PC-3 (cell line): ENCODE data around the gene TEC. TPM values are rescaled to one million over a fixed set of nuclear protein-coding genes. Genes with fewer than 3 reads are reported as not detected.

Source experiments
- ATAC-seq: fragments of 200-7000 bp; cut with Tn5 transposase; 2 replicates; pipeline ENCODE4 v1.9.1; 2020; ENCODE audit warnings: mild to moderate bottlenecking, moderate library complexity
- BruUV-seq: library from RNA; stranded (reverse); fragments of 400-500 nt; replicated peaks from 2 replicates; lab custom pipeline; 2021; lab: Mats Ljungman, UMichigan
- CTCF ChIA-PET: fragments of 300-600 bp; sonication (Branson Sonifier 250); formaldehyde crosslinking; loops from one replicate; lab custom pipeline; 2022; ENCODE audit warnings: antibody characterized with exemption; lab: Charles Lee
- POLR2A ChIA-PET: fragments of 300-600 bp; sonication (Branson Sonifier 250); formaldehyde crosslinking; loops from one replicate; lab custom pipeline; 2022; ENCODE audit warnings: antibody characterized with exemption; ENCODE audit not compliant: unreplicated experiment; lab: Charles Lee
- DNase-seq: peaks from one replicate; pipeline ENCODE4 v3.0.0-alpha.2; 2015
- H2AFZ ChIP-seq: fragments of 300-600 bp; sonication (generic); 2 replicates; pipeline ENCODE4 v1.6.0; 2016; ENCODE audit warnings: antibody characterized with exemption, low read length
- H3F3A ChIP-seq: fragments of 300-600 bp; sonication (generic); one replicate; pipeline ENCODE4 v1.6.0; 2017; ENCODE audit warnings: antibody characterized with exemption, low read length, control low read depth, mild to moderate bottlenecking; ENCODE audit not compliant: unreplicated experiment
- H3K27ac ChIP-seq: fragments of 300-600 bp; sonication (generic); 2 replicates; pipeline ENCODE4 v1.5.1; 2016; ENCODE audit warnings: mild to moderate bottlenecking, low read length
- H3K27me3 ChIP-seq: fragments of 300-600 bp; sonication (generic); 2 replicates; pipeline ENCODE4 v1.6.1; 2016; ENCODE audit warnings: low read length, mixed read lengths
- H3K36me3 ChIP-seq: fragments of 300-600 bp; sonication (generic); 2 replicates; pipeline ENCODE4 v1.6.1; 2016; ENCODE audit warnings: low read depth, mixed run types, low read length, mixed read lengths
- H3K4me1 ChIP-seq: fragments of 300-600 bp; sonication (generic); 2 replicates; pipeline ENCODE4 v1.5.1; 2016; ENCODE audit warnings: low read length; ENCODE audit not compliant: insufficient read depth
- H3K4me2 ChIP-seq: fragments of 300-600 bp; sonication (generic); 2 replicates; pipeline ENCODE4 v1.6.0; 2016; ENCODE audit warnings: low read length
- H3K4me3 ChIP-seq: fragments of 300-600 bp; sonication (generic); 2 replicates; pipeline ENCODE4 v1.5.1; 2016; ENCODE audit warnings: mild to moderate bottlenecking, low read length, mixed read lengths
- H3K79me2 ChIP-seq: fragments of 300-600 bp; sonication (generic); 2 replicates; pipeline ENCODE4 v1.6.1; 2017; ENCODE audit warnings: low read length, mixed read lengths
- H3K9ac ChIP-seq: fragments of 300-600 bp; sonication (generic); 2 replicates; pipeline ENCODE4 v1.6.0; 2016; ENCODE audit warnings: mild to moderate bottlenecking, low read length
- H3K9me2 ChIP-seq: fragments of 300-600 bp; sonication (generic); replicated peaks from 2 replicates; pipeline ENCODE4 v1.6.1; 2016; ENCODE audit warnings: mixed run types, low read length, mixed read lengths
- H3K9me3 ChIP-seq: fragments of 300-600 bp; sonication (generic); 2 replicates; pipeline ENCODE4 v1.6.1; 2016; ENCODE audit warnings: low read length, mixed read lengths
- H4K20me1 ChIP-seq: fragments of 300-600 bp; sonication (generic); 2 replicates; pipeline ENCODE4 v1.6.1; 2016; ENCODE audit warnings: low read length, mixed read lengths
- CTCF ChIP-seq: fragments of 300-600 bp; sonication (generic); conservative IDR thresholded peaks from 2 replicates; pipeline ENCODE4 v1.5.1; 2017; ENCODE audit warnings: antibody characterized with exemption, low read depth, mild to moderate bottlenecking, low read length
- EZH2 ChIP-seq: fragments of 300-600 bp; sonication (generic); IDR thresholded peaks from one replicate; pipeline ENCODE4 v1.6.1; 2017; ENCODE audit warnings: antibody characterized with exemption, mild to moderate bottlenecking, low read length; ENCODE audit not compliant: unreplicated experiment
- EZH2phosphoT487 ChIP-seq: fragments of 300-600 bp; sonication (generic); IDR thresholded peaks from 2 replicates; pipeline ENCODE4 v1.6.1; 2018; ENCODE audit warnings: mild to moderate bottlenecking, antibody characterized with exemption, low read length, borderline replicate concordance
- intact Hi-C: fragments of 100-400 bp; cut with micrococcal nuclease; formaldehyde crosslinking; loops from 2 replicates; pipeline ENCODE4 v1.9.0; 2023
- total RNA-seq: library from RNA; depleted of rRNA; stranded (reverse); fragments of >200 nt; gene quantifications from 2 replicates; pipeline ENCODE4 v1.2.3, GENCODE V29; 2014

The TEC gene
- total RNA-seq, 1 experiment from 2014 or later, result 10.4 TPM

- CTCF ChIA-PET, result no interaction called here
- Histone ChIP-seq H3K9ac (no peak overlapping the region), H3F3A (no peaks in the 10 kb centered on the region), H3K4me1 (no peaks in the 10 kb centered on the region), H2AFZ (no peak overlapping the region), H3K9me2 (no peaks in the 10 kb centered on the region), H3K27me3 (no peaks in the 10 kb centered on the region), H3K4me2 (no peak overlapping the region), H3K79me2 (no peaks in the 10 kb centered on the region), H3K27ac (no peak overlapping the region), H3K36me3 (no peaks in the 10 kb centered on the region), H3K4me3 (no peak overlapping the region), H4K20me1 (no peaks in the 10 kb centered on the region), H3K9me3 (no peaks in the 10 kb centered on the region)
- BruUV-seq, result no TSS peak
- ATAC-seq, result no peak
- intact Hi-C loops, result no loop called here
- TF ChIP-seq EZH2phosphoT487 (no peak), EZH2 (no peak), CTCF (no peak)
- no peak for DNase-seq
- POLR2A ChIA-PET, result no interaction called here
Measured at GRCh38 chr4:48311896-48312295, 42.3 kb upstream of the TEC start.

GRCh38 chr4:48308901-48309300 is 39.3 kb upstream of the TEC start:
- Histone ChIP-seq H3K9me3 (no peaks in the 10 kb centered on the region), H3K9me2 (no peaks in the 10 kb centered on the region), H3K4me2 (no peak overlapping the region), H2AFZ (no peak overlapping the region), H3K27me3 (no peaks in the 10 kb centered on the region), H3K36me3 (no peaks in the 10 kb centered on the region), H3K9ac (no peak overlapping the region), H3K4me1 (no peaks in the 10 kb centered on the region), H3K4me3 (no peak overlapping the region), H3K79me2 (no peaks in the 10 kb centered on the region), H3K27ac (no peak overlapping the region), H4K20me1 (no peaks in the 10 kb centered on the region), H3F3A (no peaks in the 10 kb centered on the region)
- intact Hi-C loops, result loop anchor here (10.0 kb wide), 1 partner anchor 106 kb away; no protein-coding TSS in a partner anchor
- no TSS peak for BruUV-seq
- no peak for DNase-seq
- no peak for ATAC-seq
- CTCF ChIA-PET, result no interaction called here
- POLR2A ChIA-PET, result interaction anchor here (0.5 to 0.6 kb wide), 3 partner anchors 31 to 186 kb away, joined by 4 to 7 read pairs (median 6); no protein-coding TSS in a partner anchor
- TF ChIP-seq EZH2phosphoT487 (no peak), CTCF (no peak), EZH2 (no peak)

- Histone ChIP-seq H2AFZ (no peak overlapping the region), H3F3A (no peaks in the 10 kb centered on the region), H3K27ac (no peak overlapping the region), H3K27me3 (no peaks in the 10 kb centered on the region), H4K20me1 (no peaks in the 10 kb centered on the region), H3K9me2 (no peaks in the 10 kb centered on the region), H3K9me3 (no peaks in the 10 kb centered on the region), H3K36me3 (no peaks in the 10 kb centered on the region), H3K79me2 (no peaks in the 10 kb centered on the region), H3K9ac (no peak overlapping the region), H3K4me3 (no peak overlapping the region), H3K4me1 (no peaks in the 10 kb centered on the region), H3K4me2 (no peak overlapping the region)
- ChIA-PET POLR2A (no interaction called here), CTCF (no interaction called here)
- no TSS peak for BruUV-seq
- intact Hi-C loops, result loop anchor here (10.0 kb wide), 1 partner anchor 107 kb away; no protein-coding TSS in a partner anchor
- ATAC-seq (no peak), DNase-seq (no peak)
- TF ChIP-seq EZH2phosphoT487 (no peak), CTCF (no peak), EZH2 (no peak)
Measured at GRCh38 chr4:48307528-48307927, 37.9 kb upstream of the TEC start.
